Measurements from ENCODE around the gene PITPNC1. TPM values are rescaled to one million over a fixed set of nuclear protein-coding genes. Genes with fewer than 3 reads are reported as not detected.

PITPNC1 gene
- total RNA-seq, 1 donor from 2014 or later, result 21.5 TPM

GRCh38 chr17:67440277-67441051, 63.4 kb downstream of the PITPNC1 start:
- peak overlapping the region; percentile 39 for H3K4me3 Mint-ChIP-seq
- H3K27me3 Mint-ChIP-seq (ENCODE audit: low read depth), result no peaks in the 10 kb centered on the region
- H3K27ac Mint-ChIP-seq (ENCODE audit: unreplicated experiment), result no peak overlapping the region
- no peaks in the 10 kb centered on the region for H3K36me3 Mint-ChIP-seq (ENCODE audit: low read depth)
- H3K4me1 Mint-ChIP-seq, result peaks cover 55% of the 10 kb centered on the region
- no peaks in the 10 kb centered on the region for H3K9me3 Mint-ChIP-seq
- no peak for DNase-seq (ENCODE audit: low read depth, low spot score)
- TF ChIP-seq CTCF (conservative IDR thresholded peaks at IDR 0.05), result no peak

GRCh38 chr17:67441052-67441895, 64.2 kb downstream of the PITPNC1 start:
- Mint-ChIP-seq H3K4me3 (peak overlapping the region; percentile 39), H3K27me3 (ENCODE audit: low read depth) (no peaks in the 10 kb centered on the region), H3K9me3 (no peaks in the 10 kb centered on the region), H3K36me3 (ENCODE audit: low read depth) (no peaks in the 10 kb centered on the region), H3K4me1 (peaks cover 58% of the 10 kb centered on the region), H3K27ac (ENCODE audit: unreplicated experiment) (no peak overlapping the region)
- DNase-seq (ENCODE audit: low read depth, low spot score), result no peak
- TF ChIP-seq CTCF (conservative IDR thresholded peaks at IDR 0.05), result no peak

- TF ChIP-seq CTCF (conservative IDR thresholded peaks at IDR 0.05), result no peak
- peaks cover 58% of the 10 kb centered on the region for H3K4me1 Mint-ChIP-seq
- H3K4me3 Mint-ChIP-seq, result peak overlapping the region; percentile 39
- H3K27me3 Mint-ChIP-seq (ENCODE audit: low read depth), result no peaks in the 10 kb centered on the region
- H3K36me3 Mint-ChIP-seq (ENCODE audit: low read depth), result no peaks in the 10 kb centered on the region
- no peak overlapping the region for H3K27ac Mint-ChIP-seq (ENCODE audit: unreplicated experiment)
- no peak for DNase-seq (ENCODE audit: low read depth, low spot score)
- H3K9me3 Mint-ChIP-seq, result no peaks in the 10 kb centered on the region
These were observed 64.8 kb downstream of the PITPNC1 start for GRCh38 chr17:67441896-67442219.

GRCh38 chr17:67442787-67443624, 65.9 kb downstream of the PITPNC1 start:
- peak overlapping the region; percentile 79 for H3K27ac Mint-ChIP-seq (ENCODE audit: unreplicated experiment)
- DNase-seq (ENCODE audit: low read depth, low spot score), result no peak
- peak overlapping the region; percentile 31 for H3K4me3 Mint-ChIP-seq
- no peaks in the 10 kb centered on the region for H3K9me3 Mint-ChIP-seq
- H3K27me3 Mint-ChIP-seq (ENCODE audit: low read depth), result no peaks in the 10 kb centered on the region
- TF ChIP-seq CTCF (conservative IDR thresholded peaks at IDR 0.05), result no peak
- no peaks in the 10 kb centered on the region for H3K36me3 Mint-ChIP-seq (ENCODE audit: low read depth)
- peaks cover 49% of the 10 kb centered on the region for H3K4me1 Mint-ChIP-seq

GRCh38 chr17:67443931-67444595, 67.0 kb downstream of the PITPNC1 start:
- TF ChIP-seq CTCF (conservative IDR thresholded peaks at IDR 0.05), result no peak
- DNase-seq (ENCODE audit: low read depth, low spot score), result no peak
- H3K4me1 Mint-ChIP-seq, result peaks cover 41% of the 10 kb centered on the region
- no peaks in the 10 kb centered on the region for H3K9me3 Mint-ChIP-seq
- H3K27ac Mint-ChIP-seq (ENCODE audit: unreplicated experiment), result no peak overlapping the region
- H3K27me3 Mint-ChIP-seq (ENCODE audit: low read depth), result no peaks in the 10 kb centered on the region
- H3K36me3 Mint-ChIP-seq (ENCODE audit: low read depth), result no peaks in the 10 kb centered on the region
- no peak overlapping the region for H3K4me3 Mint-ChIP-seq

All from neural crest cell (in vitro differentiated cells).